Adipocyte (in vitro differentiated cells): ENCODE results near the gene CCDC40.

Source experiments
- DNase-seq: peaks from one replicate; pipeline ENCODE4 v3.0.0-alpha.2; 2015; ENCODE audit warnings: low read depth
- H3K27me3 ChIP-seq: replicated peaks from 2 replicates; pipeline ENCODE4 v1.7.0; 2013; ENCODE audit warnings: mild to moderate bottlenecking, low read length, moderate library complexity; ENCODE audit not compliant: control insufficient read depth, insufficient read depth
- H3K36me3 ChIP-seq: 2 replicates; pipeline ENCODE4 v1.7.0; 2013; ENCODE audit warnings: low read length, mild to moderate bottlenecking, moderate library complexity; ENCODE audit not compliant: control insufficient read depth, insufficient read depth, severe bottlenecking
- H3K4me1 ChIP-seq: 2 replicates; pipeline ENCODE4 v1.7.0; 2013; ENCODE audit warnings: mild to moderate bottlenecking, low read length, moderate library complexity; ENCODE audit not compliant: control insufficient read depth, insufficient read depth
- H3K4me3 ChIP-seq: 2 replicates; pipeline ENCODE4 v1.7.0; 2013; ENCODE audit warnings: mild to moderate bottlenecking, low read length, moderate library complexity
- H3K9ac ChIP-seq: 2 replicates; pipeline ENCODE4 v1.7.0; 2013; ENCODE audit warnings: mild to moderate bottlenecking, low read length, moderate library complexity
- H3K9me3 ChIP-seq: 2 replicates; pipeline ENCODE4 v1.7.0; 2013; ENCODE audit warnings: mild to moderate bottlenecking, low read length, moderate library complexity; ENCODE audit not compliant: control insufficient read depth

CCDC40 gene

GRCh38 chr17:80146121-80147034 lies 109.9 kb downstream of the CCDC40 start:
- DNase-seq, result peak; percentile 63
- Histone ChIP-seq H3K4me3 (peak overlapping the region; percentile 92), H3K27me3 (no peaks in the 10 kb centered on the region), H3K9me3 (no peaks in the 10 kb centered on the region), H3K36me3 (peaks cover 27% of the 10 kb centered on the region), H3K4me1 (peaks cover 21% of the 10 kb centered on the region), H3K9ac (peak overlapping the region; percentile 98)

GRCh38 chr17:80147035-80147822 lies 110.8 kb downstream of the CCDC40 start, which contains the start of gene EIF4A3:
EIF4A3 (minus strand) TSS chr17:80147128; CDS start chr17:80146961, 167 bp downstream.
- Histone ChIP-seq H3K36me3 (peaks cover 19% of the 10 kb centered on the region), H3K4me3 (peak within 1 kb of the TSS; percentile 92), H3K9ac (peak within 1 kb of the TSS; percentile 98), H3K4me1 (peaks cover 29% of the 10 kb centered on the region), H3K9me3 (no peaks in the 10 kb centered on the region), H3K27me3 (no peaks in the 10 kb centered on the region)
- DNase-seq, result peak; percentile 100
